Uterus (tissue), 2 donors: ENCODE data around the gene GPR78.

Source experiments
- CTCF ChIP-seq, 4 experiments: fragments of 200-600 bp in 2 of 4; fragments of 450-650 bp in 2 of 4; sonication (generic) in 2 of 4; IDR thresholded peaks; one replicate each; pipeline ENCODE4 v1.5.1; 2016 to 2019; ENCODE audit warnings: antibody characterized with exemption in 4 of 4, mild to moderate bottlenecking in 2 of 4, moderate library complexity in 1 of 4
- POLR2A ChIP-seq, 2 donors: fragments of 450-650 bp; IDR thresholded peaks; one replicate each; pipeline ENCODE4 v1.6.1; 2016; ENCODE audit warnings: antibody characterized with exemption in 2 of 2, mild to moderate bottlenecking in 1 of 2, moderate library complexity in 1 of 2

DNA sequence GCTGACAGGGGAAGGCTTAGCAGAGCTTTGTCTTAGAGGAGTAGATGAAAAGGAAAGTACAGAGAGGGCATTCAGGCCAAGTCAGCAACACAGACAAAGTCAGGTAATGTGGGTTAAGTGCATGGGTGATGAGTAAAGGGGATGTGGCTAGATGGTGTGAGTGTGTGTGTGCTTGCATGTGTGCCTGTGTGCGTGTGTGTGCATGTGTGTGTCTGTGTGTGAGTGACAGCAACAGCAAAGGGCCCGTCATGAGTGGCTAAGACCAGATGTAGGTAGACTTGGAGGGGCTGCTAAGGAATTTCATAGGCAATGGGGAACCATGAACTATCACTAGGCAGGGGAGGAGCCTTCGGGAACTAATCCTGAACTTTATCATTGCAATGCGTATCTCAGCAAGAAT, 2.2 kb upstream of the GPR78 start:
- no peak for TF ChIP-seq CTCF (IDR thresholded peaks at IDR 0.05)
- TF ChIP-seq POLR2A (IDR thresholded peaks at IDR 0.05): no peak
